ENCODE measurements around the gene CISD3.

The CISD3 gene

GRCh38 chr17:38729886-38730525, at the start of gene CISD3:
Gene CISD3 (plus strand): TSS chr17:38730341. CDS start chr17:38730359, 18 bp downstream.
- DNase-seq: peak; percentile 36

- no peak for DNase-seq
These were observed 49.0 kb upstream of the CISD3 start for GRCh38 chr17:38681096-38681495.

GRCh38 chr17:38685491-38685890, 44.6 kb upstream of the CISD3 start:
- DNase-seq: no peak

DNA sequence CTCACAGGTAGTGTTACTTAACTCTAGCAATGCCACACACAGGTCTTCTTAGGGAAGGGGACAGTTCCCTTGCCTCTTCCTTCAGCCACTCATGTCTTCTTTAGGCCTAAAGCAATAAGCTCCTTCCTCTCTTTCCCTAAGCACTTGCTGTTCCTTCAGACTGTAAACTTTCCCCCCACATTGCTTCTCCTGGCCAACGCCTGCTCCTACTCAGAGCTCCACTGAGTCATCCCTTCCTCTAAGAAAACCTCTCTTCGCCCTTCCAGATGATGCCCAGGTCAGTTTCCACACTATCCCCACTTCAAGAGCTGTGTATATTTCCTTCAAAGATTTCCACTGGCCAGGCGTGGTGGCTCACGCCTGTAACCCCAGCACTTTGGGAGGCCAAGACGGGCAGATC, 42.9 kb upstream of the CISD3 start:
- no peak for DNase-seq

DNA sequence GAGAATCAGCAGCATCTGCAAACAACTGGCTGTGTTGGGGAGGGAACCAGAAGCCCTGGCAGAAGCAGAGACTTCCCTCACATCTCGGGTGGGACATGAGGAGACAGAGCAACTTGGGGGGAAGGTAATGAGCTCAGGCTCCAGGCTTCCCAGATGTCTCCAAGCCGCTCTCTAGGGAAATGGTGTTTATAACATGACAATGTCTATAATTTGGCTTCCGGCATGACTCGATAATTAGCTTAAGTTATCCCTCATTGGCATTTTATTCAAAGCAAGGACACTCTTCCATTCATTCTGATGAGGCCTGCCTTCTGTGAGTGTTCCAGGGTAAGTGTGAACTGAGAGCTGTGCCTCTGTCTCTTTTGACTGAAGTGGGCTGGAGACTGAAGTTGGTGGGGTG, 39.8 kb upstream of the CISD3 start:
- DNase-seq: no peak

DNA sequence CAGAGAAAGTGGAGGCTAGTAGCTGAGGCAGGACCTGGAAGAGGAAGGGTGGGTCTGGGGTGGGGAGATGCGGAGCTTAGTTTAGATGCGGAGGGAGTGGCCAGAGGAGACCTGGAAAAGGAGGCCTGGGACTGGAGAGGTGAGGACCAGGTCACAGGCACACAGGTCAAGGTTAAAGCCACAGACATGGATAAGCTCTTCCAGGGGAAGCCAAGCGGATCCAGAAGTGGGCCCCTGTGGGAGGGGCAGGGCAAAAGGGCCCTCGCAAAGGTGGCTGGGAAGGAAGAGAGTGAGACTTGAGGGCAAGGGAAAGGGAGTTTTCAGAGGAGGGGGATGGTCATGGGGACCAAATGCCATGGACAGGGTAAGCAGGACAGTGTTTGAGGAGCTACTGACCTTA, 39.0 kb upstream of the CISD3 start:
- DNase-seq: no peak

GRCh38 chr17:38693700-38694329, 36.3 kb upstream of the CISD3 start:
- peak; percentile 27 for DNase-seq

DNA sequence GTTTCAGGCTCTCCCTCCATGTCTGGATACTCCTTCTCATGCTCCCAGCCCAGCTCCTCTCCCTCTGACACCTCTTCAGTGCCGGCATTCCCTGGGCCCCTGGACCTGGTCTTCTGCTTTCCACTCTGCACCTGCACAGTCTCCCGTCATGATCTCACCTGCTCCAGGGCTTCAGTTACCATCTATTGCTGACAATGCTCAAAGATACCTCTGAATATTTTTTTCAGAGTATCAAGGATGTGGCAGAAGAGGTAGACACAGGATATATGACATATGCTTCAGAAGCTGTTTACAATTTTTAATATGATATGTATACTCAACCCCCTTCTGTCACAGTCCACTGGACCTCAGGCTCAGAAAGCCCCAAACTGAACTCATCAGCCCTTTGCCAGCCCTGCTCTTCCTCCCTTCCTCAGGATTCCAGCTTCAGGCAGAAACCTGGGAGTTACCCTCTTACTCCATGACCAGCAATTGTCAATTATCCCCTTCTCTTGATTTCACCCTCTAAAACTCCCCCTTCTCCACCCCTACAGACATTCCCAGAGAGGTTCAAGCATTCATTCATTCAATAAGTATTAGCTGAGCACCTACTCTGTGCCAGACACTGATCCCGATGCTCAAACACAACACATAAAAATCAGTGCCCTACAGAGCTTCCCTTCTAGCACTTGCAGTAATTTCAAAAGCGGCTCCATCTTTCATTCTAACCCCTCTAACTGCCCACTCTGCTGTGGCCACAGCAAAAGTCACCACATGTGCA, 32.9 kb upstream of the CISD3 start:
- no peak for DNase-seq

DNA sequence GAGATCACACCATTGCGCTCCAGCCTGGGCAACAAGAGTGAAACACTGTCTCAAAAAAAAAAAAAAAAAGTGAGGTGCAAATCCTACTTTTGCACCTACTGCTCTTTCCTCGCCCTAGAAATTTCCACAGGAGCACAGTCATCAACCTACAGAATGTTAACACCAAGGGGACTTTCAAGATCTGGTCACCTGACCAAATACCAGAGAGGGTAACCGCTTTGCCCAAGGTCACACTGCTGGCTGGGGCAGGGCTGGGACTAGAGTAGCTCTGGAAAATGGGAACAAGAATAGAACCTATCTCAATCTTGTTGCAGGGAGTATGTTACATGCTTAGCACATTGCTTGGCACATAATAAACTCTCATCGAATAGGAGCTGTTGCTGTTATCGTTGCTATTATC, 31.4 kb upstream of the CISD3 start:
- DNase-seq: no peak

GRCh38 chr17:38701504-38702165, 28.5 kb upstream of the CISD3 start:
- DNase-seq: no peak

- peak; percentile 68 for DNase-seq
These were observed 27.8 kb upstream of the CISD3 start for GRCh38 chr17:38702166-38702915.

- no peak for DNase-seq
These were observed 27.0 kb upstream of the CISD3 start for GRCh38 chr17:38702916-38703741.

DNA sequence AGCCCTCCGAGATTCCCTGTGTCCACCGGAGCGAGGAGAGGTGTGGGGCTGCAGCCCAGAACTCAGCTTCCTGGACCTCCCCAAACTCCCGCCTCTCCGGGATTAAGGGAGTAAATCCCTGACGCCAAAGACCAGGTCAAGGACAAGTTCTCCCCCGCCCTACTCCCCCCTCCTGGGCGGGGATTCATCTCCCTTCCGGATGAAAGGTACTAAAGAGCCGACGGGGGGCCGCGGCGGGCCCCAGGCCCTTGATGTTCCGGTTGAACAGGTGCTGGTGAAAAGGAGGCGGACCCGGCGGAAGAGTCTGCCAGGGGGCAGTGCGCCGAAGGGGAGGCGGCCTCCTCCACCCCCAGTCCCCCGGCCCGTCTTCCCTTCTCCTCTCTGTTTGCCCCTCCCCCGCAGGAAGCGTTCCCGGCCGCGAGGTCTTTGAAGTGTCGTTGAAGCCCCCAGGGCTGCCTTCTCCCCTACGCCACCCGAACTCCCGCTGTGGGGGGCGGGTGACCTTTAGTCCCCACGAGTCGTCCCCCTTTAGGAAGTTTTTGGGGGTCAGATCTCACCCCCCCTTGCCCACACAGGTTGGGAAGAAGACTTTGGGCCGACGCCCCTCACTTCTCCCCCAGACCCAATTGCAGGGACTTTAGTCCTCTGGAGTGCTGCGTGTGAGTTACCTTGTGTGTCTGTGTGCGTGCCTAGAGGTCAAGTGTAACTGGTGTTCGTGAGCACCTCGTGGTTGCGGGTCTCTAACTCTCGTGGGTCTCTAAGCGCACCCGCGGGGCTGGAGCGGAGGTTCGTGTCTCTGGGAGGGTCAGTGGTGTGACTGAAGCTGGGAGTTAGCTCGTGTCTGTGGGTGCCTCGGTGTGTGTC, 26.2 kb upstream of the CISD3 start:
- no peak for DNase-seq

DNA sequence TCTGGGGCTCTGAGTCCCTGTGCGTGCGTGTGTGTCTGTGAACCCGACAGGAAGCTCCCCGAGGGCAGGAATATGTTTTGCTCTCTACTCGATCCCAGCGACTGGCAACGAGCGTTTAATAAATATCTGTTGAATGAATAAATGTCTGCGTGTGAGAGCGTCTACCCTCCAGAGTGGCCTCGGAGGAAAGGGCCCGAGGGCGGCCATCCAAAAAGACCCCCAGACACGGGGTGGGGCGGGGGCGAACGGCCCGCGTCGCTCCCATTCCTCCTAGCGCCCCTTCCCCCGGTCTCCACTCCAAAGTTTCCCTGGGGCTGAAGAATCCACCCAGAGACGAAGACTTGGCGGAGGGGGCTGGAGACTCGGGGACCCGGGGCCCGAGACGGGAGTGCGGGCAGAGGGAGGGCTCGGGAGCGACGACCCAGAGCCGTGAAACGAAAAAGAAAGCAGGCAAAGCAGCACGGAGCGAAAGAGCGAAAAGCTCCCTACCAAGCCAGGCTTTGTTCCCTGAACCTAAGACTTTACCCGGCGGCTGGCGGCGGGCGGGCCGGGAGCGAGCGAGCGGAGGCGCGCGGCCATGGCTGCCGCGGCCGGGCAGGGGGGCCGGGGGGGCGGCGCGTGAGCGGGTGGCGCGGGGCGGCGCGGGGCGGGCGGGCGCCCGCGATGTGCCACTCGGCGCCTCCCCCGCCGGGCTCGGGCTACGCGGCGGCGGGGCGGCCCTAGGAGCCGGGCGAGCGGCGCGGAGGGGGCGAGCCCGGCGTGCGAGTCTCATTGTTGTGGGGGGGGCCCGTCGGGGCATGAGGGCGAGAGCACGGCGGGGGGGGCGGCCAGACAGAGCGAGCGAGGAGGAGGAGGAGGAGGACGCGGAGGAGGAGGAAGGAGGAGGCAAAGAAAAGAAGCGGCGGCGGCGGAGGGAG, 25.3 kb upstream of the CISD3 start, which contains the start of gene MLLT6:
MLLT6 (plus strand) TSS at position 668 of the 917 bp plus-strand sequence. CDS start 360 bp downstream, outside the sequence.
- DNase-seq: peak; percentile 38

DNA sequence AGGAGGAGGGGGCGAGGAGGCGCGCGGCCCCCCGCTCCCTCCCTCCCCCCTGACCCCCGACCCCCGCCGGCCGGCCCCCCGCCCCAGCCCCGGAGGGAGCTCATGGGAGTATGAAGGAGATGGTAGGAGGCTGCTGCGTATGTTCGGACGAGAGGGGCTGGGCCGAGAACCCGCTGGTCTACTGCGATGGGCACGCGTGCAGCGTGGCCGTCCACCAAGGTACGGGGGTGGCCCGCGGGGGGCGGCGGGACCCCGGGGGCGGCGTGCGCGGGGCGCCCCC, 24.7 kb upstream of the CISD3 start:
- no peak for DNase-seq

DNA sequence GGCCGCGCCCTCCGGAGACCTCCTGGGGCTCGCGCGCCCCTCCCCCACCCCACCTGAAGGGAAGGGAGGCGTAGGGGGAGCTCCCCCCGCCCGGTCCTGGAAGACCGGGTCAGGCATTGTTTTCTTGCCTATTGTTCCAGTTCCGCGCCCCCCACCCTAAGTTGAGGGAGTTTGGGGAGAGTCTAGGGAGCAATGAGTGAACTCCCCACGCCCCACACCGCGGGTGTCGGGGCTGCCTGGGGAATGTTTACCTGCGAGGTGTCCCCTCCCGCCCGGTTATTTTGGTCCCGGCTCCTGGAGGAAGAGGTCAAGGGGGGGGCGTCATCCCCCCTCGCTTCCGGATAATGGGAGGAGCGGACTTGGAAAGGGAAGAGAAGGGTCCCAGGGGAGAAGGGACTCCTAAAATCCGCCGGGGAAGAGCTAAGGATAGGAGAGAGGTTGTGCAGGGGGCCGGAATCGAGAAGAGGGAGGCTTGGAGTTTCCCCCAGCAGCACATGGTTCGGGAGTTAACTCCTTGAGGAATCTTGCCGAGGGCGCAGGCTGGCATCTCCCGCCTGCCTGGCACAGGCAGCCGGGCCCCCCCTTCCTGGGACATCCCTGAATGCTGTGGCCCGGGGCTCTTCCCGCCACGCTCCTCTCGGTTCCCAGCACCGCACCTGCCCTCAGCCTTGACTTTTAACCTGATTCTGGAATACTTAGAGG, 24.2 kb upstream of the CISD3 start:
- DNase-seq: peak; percentile 18

GRCh38 chr17:38706505-38707216, 23.5 kb upstream of the CISD3 start:
- DNase-seq: no peak

DNA sequence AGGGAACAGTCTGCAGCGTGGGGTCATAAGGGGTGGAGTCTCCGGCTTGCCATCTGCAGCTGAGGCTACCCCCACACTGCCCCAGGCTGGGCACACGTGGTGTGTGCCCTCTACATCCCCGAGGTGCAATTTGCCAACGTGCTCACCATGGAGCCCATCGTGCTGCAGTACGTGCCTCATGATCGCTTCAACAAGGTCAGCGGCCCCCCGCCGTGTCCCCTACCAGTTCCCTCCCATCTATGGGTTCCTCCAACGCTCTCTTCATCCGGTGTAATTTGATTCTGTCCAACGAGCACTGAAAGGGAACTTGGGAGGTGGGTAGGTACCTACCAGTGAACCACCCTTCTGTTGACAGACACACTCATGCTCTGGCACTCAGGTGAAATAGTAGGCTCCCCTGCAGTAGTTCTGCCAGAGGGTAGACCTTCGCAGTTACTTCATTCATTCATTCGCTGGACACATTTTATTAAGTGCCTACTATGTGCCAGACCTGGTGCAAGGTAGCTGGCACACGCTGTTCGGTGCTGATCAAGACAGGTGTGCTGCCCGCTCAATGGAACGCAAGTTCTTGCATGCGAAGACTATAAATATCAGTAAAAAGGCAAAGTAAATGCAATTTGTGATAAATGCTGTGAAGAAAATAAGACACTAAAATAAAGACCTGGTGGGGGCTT, 22.3 kb upstream of the CISD3 start:
- no peak for DNase-seq
